SK-N-SH treated with all-trans-retinoic acid at 6 μM for 48 hours (cell line): Measurements from ENCODE around the gene TMEM222.

Experiments used
- ATAC-seq: fragments of 200-7000 bp; cut with Tn5 transposase; 3 replicates; pipeline ENCODE4 v1.9.1; 2020; ENCODE audit warnings: mild to moderate bottlenecking, moderate library complexity
- BACH2 ChIP-seq: fragments of 250-450 bp; sonication (Bioruptor Pico); IDR thresholded peaks from 2 replicates; pipeline ENCODE4 v1.9.0; 2021; ENCODE audit warnings: mild to moderate bottlenecking, borderline replicate concordance
- CSRNP3 ChIP-seq: fragments of 250-450 bp; sonication (Bioruptor Pico); IDR thresholded peaks from 2 replicates; pipeline ENCODE4 v1.5.1; 2021; ENCODE audit warnings: mild to moderate bottlenecking, moderate library complexity
- GLIS3 ChIP-seq: fragments of 250-450 bp; sonication (Bioruptor Pico); IDR thresholded peaks from 2 replicates; pipeline ENCODE4 v1.5.0; 2020; ENCODE audit warnings: mild to moderate bottlenecking, moderate library complexity
- OSR1 ChIP-seq: fragments of 250-450 bp; sonication (Bioruptor Pico); IDR thresholded peaks from 2 replicates; pipeline ENCODE4 v1.8.0; 2022; ENCODE audit warnings: moderate library complexity, mild to moderate bottlenecking, inconsistent platforms
- PATZ1 ChIP-seq: fragments of 250-450 bp; sonication (Bioruptor Pico); IDR thresholded peaks from 2 replicates; pipeline ENCODE4 v1.8.0; 2020; ENCODE audit warnings: mild to moderate bottlenecking, moderate library complexity, borderline replicate concordance
- POU6F1 ChIP-seq: fragments of 250-450 bp; sonication (Bioruptor Pico); IDR thresholded peaks from 2 replicates; pipeline ENCODE4 v1.8.0; 2021; ENCODE audit warnings: low read depth, mild to moderate bottlenecking, moderate library complexity, borderline replicate concordance
- RARB ChIP-seq: fragments of 250-450 bp; sonication (Bioruptor Pico); IDR thresholded peaks from 2 replicates; pipeline ENCODE4 v1.8.0; 2021; ENCODE audit warnings: mild to moderate bottlenecking, moderate library complexity
- SNAI2 ChIP-seq: fragments of 250-450 bp; sonication (Bioruptor Pico); IDR thresholded peaks from 2 replicates; pipeline ENCODE4 v1.5.0; 2020; ENCODE audit warnings: mild to moderate bottlenecking, moderate library complexity
- TCF4 ChIP-seq: fragments of 250-450 bp; sonication (Bioruptor Pico); IDR thresholded peaks from 2 replicates; pipeline ENCODE4 v1.8.0; 2021; ENCODE audit warnings: mild to moderate bottlenecking, moderate library complexity, borderline replicate concordance
- ZFP3 ChIP-seq: fragments of 250-450 bp; sonication (Bioruptor Pico); IDR thresholded peaks from 2 replicates; pipeline ENCODE4 v1.5.0; 2020; ENCODE audit warnings: mild to moderate bottlenecking, moderate library complexity
- ZFP30 ChIP-seq: fragments of 450-650 bp; formaldehyde crosslinking; IDR thresholded peaks from 2 replicates; pipeline ENCODE4 v1.5.0; 2022; ENCODE audit warnings: mild to moderate bottlenecking, moderate library complexity
- ZNF565 ChIP-seq: fragments of 450-650 bp; formaldehyde crosslinking; conservative IDR thresholded peaks from 2 replicates; pipeline ENCODE4 v1.5.0; 2020; ENCODE audit warnings: low read depth, mild to moderate bottlenecking, moderate library complexity
- ZNF70 ChIP-seq: fragments of 450-650 bp; formaldehyde crosslinking; IDR thresholded peaks from 2 replicates; pipeline ENCODE4 v1.5.0; 2020; ENCODE audit warnings: mild to moderate bottlenecking, moderate library complexity
- ZNF8 ChIP-seq: fragments of 450-650 bp; formaldehyde crosslinking; IDR thresholded peaks from 2 replicates; pipeline ENCODE4 v1.5.0; 2020; ENCODE audit warnings: mild to moderate bottlenecking, moderate library complexity

The TMEM222 gene

DNA sequence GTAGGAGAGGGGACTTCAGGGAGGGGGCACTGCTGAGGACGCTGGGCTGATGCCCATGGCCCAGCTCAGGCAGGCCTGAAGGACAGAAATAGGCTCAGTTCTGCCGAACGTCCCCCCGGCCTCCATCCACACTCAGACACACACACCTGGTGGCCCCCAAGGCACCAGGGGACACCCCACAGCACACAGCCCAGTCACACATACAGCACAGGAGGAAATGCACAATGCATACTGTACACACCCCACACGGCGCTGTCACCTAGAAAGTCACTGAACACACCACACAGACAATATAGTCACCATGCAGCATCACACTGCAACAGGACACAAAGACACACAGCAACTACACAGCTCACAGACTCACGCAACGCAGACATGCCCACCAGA, 20.4 kb downstream of the TMEM222 start (continued):
- TF ChIP-seq TCF4 (CRISPR knock-in tag) = no peak
- no peak for TF ChIP-seq CSRNP3 (CRISPR knock-in tag)
- no peak for TF ChIP-seq OSR1 (CRISPR knock-in tag)
- TF ChIP-seq POU6F1 (CRISPR knock-in tag) = no peak
- no peak for TF ChIP-seq ZNF8 (CRISPR knock-in tag)
- no peak for TF ChIP-seq ZNF70
- no peak for TF ChIP-seq BACH2 (CRISPR knock-in tag)

DNA sequence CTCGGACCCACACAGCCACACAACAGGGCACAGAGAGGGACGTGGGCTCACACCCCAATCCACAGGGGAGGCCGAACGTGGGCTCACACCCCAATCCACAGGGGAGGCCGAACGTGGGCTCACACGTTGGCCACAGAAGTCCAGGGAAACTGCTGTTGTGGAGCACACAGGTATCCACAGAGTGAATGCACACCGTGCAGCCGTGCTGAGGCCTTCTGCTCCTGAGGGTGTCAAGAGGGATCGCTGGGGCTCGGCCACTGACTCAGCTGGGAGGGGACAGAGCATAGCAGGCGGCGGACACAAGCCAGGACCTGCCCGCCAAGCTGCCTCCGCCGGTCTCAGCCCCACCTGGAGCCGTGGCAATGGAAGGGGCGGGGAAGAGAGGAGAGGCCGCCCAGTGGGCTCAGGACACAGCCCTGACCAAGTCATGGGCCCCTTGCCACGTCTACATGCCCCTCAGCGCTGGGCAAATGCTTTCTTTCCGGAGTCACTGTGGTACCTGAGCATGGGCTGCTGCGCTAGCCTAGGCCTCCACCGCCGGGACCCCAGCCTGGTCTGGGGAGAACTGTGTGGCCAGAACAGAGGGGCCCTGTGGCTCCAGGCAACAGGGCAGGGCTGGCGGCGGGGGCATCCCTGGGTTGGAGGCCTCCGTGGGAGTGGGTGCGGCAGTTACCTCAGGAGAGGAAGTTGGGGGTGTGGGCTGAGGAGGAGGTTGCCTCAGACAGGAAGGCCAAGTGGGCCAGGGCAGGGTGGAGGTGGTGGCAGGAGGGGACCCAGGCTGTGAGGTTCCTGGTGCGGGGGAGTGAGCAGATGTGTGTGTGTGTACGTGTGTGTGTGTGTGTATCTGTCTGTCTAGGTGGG, 21.0 kb downstream of the TMEM222 start:
- TF ChIP-seq GLIS3 = no peak
- no peak for TF ChIP-seq ZFP3
- TF ChIP-seq CSRNP3 (CRISPR knock-in tag) = no peak
- no peak for TF ChIP-seq PATZ1 (CRISPR knock-in tag)
- no peak for TF ChIP-seq ZNF8 (CRISPR knock-in tag)
- no peak for TF ChIP-seq SNAI2 (CRISPR knock-in tag)
- TF ChIP-seq ZNF70 = no peak
- TF ChIP-seq BACH2 (CRISPR knock-in tag) = no peak
- TF ChIP-seq ZFP30 (CRISPR knock-in tag) = no peak
- no peak for TF ChIP-seq POU6F1 (CRISPR knock-in tag)
- no peak for ATAC-seq

DNA sequence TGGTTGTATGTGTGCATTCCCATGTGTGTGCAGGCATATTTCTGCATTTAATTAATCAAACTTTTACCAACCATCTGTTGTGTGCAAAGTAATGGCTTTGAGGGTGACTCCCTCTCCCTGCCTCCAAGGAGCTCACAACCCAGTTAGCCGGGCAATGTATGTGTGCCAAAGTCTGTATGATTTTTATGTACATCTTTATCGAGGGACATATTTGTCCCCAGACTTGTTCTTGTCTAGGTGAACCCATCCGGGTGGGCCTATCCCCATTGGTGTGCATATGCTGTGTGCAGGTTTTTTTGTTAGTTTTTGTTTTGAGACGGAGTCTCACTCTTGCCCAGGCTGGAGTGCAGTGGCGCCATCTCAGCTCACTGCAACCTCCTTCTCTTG, 21.7 kb downstream of the TMEM222 start:
- TF ChIP-seq ZNF8 (CRISPR knock-in tag) = no peak
- TF ChIP-seq ZNF565 = no peak
- TF ChIP-seq TCF4 (CRISPR knock-in tag) = no peak
- no peak for TF ChIP-seq SNAI2 (CRISPR knock-in tag)
- TF ChIP-seq POU6F1 (CRISPR knock-in tag) = no peak
- no peak for TF ChIP-seq RARB (CRISPR knock-in tag)
- no peak for TF ChIP-seq BACH2 (CRISPR knock-in tag)
- TF ChIP-seq PATZ1 (CRISPR knock-in tag) = no peak
- ATAC-seq = no peak
